Panc1 (cell line): Measurements from ENCODE around the gene GRIN2C. TPM values are rescaled to one million over a fixed set of nuclear protein-coding genes. Genes with fewer than 3 reads are reported as not detected.

ENCODE experiments used
- ATAC-seq: fragments of 200-7000 bp; cut with Tn5 transposase; 2 replicates; pipeline ENCODE4 v1.9.1; 2020; ENCODE audit warnings: mild to moderate bottlenecking, moderate library complexity
- BruUV-seq: library from RNA; stranded (reverse); fragments of 400-500 nt; replicated peaks from 2 replicates; lab custom pipeline; 2021; lab: Mats Ljungman, UMichigan
- CTCF ChIA-PET: fragments of 300-600 bp; sonication (Branson Sonifier 250); formaldehyde crosslinking; loops from one replicate; lab custom pipeline; 2022; ENCODE audit warnings: antibody characterized with exemption; lab: Charles Lee
- POLR2A ChIA-PET: fragments of 300-600 bp; sonication (Branson Sonifier 250); formaldehyde crosslinking; loops from one replicate; lab custom pipeline; 2022; ENCODE audit warnings: antibody characterized with exemption; lab: Charles Lee
- DNase-seq: peaks from one replicate; pipeline ENCODE4 v3.0.0-alpha.2; 2010; ENCODE audit warnings: low read depth, low spot score
- H3K27ac ChIP-seq: 2 replicates; pipeline ENCODE4 v1.5.1; 2011; ENCODE audit warnings: mild to moderate bottlenecking, low read length, inconsistent platforms
- H3K27me3 ChIP-seq: fragments of 200-500 bp; sonication (Bioruptor generic); 2 replicates; pipeline ENCODE4 v1.6.0; 2014; ENCODE audit warnings: low read length, inconsistent platforms; ENCODE audit not compliant: control insufficient read depth, insufficient read depth
- H3K36me3 ChIP-seq: fragments of 200-500 bp; sonication (Bioruptor generic); 2 replicates; pipeline ENCODE4 v1.5.1; 2014; ENCODE audit warnings: inconsistent platforms, mild to moderate bottlenecking, low read length, moderate library complexity; ENCODE audit not compliant: control insufficient read depth, insufficient read depth
- H3K4me1 ChIP-seq: 2 replicates; pipeline ENCODE4 v1.5.1; 2011; ENCODE audit warnings: inconsistent platforms, mild to moderate bottlenecking, low read length, moderate library complexity; ENCODE audit not compliant: control insufficient read depth, insufficient read depth
- H3K4me3 ChIP-seq, 2 experiments: 2 replicates each; pipeline ENCODE4 v1.5.1; 2011 to 2012; ENCODE audit warnings: low read depth in 2 of 2, low read length in 2 of 2, mild to moderate bottlenecking in 2 of 2, inconsistent platforms in 1 of 2, moderate library complexity in 1 of 2
- H3K9me3 ChIP-seq: fragments of 200-500 bp; sonication (Bioruptor generic); 2 replicates; pipeline ENCODE4 v1.5.1; 2014; ENCODE audit warnings: low read depth, mild to moderate bottlenecking, inconsistent platforms, low read length, moderate library complexity; ENCODE audit not compliant: control insufficient read depth, insufficient read depth
- POLR2AphosphoS5 ChIP-seq: IDR thresholded peaks from 2 replicates; pipeline ENCODE4 v1.6.1; 2012; ENCODE audit warnings: mild to moderate bottlenecking, low read depth, low read length, moderate library complexity
- SIN3A ChIP-seq: IDR thresholded peaks from 2 replicates; pipeline ENCODE4 v1.6.1; 2012; ENCODE audit warnings: low read depth, mild to moderate bottlenecking, low read length, moderate library complexity, borderline replicate concordance; ENCODE audit not compliant: insufficient read depth
- TCF7L2 ChIP-seq: IDR thresholded peaks from 2 replicates; pipeline ENCODE4 v1.6.1; 2011; ENCODE audit warnings: mild to moderate bottlenecking, low read depth, low read length, inconsistent platforms
- in situ Hi-C: cut with HindIII; loops from 2 replicates; pipeline ENCODE4 v1.10.0; 2016; ENCODE audit warnings: low sequenced_read_pairs, low pct_unique_long_range_greater_than_20kb
- intact Hi-C: fragments of 100-400 bp; cut with micrococcal nuclease; formaldehyde crosslinking; loops from one replicate; pipeline ENCODE4 v1.10.0; 2022; ENCODE audit not compliant: unreplicated experiment
- total RNA-seq: library from RNA; stranded (reverse); gene quantifications from one replicate; pipeline ENCODE4 v1.2.1, GENCODE V29; 2021; ENCODE audit not compliant: unreplicated experiment
- TF ChIP-seq, protein P1 (sequence below), 2 experiments: IDR thresholded peaks; 2 replicates each; pipeline ENCODE4 v1.6.1; 2011 to 2012; ENCODE audit warnings: low read depth in 2 of 2, control low read depth in 1 of 2, low read length in 1 of 2, mild to moderate bottlenecking in 1 of 2, moderate library complexity in 1 of 2; ENCODE audit not compliant: insufficient read depth in 1 of 2
- TF ChIP-seq, protein P2 (sequence below): fragments of 450-650 bp; IDR thresholded peaks from 2 replicates; pipeline ENCODE4 v1.5.1; 2017; ENCODE audit warnings: mild to moderate bottlenecking

Gene GRIN2C
- total RNA-seq, 1 experiment from 2014 or later: 0.10 TPM

DNA sequence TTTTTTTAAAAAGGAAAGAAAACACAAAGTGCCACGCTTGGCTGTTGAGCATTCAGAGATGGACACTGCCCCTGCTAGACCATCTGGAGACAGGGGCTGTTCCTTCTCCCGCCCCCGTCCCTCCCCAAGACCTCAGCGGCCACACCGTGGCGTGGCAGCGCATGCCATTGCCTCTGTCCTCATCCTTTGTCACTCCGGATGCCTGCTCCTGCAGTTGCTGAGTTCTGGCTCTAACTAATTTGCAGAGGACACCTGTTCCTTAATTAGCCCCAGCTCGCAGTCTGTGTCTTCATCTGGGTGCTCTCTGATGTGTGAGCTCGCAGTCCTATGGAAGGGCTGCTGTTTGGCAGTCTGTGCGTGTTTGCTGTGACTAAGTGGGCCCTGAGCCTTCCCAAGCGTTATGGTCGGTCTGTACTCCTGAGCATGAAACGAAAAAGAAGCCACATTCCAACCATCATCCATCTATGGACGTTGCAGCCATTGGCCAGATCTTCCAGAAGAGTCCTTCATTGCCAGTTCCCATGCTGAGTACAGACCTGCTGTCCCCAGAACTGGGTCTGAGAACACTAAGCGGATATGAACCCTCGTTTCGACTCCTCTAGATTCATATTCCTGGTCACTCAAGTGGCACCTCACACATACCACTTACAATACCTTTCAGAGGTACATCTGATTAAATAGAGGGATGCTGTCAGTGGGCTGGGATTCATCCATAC is 42.6 kb downstream of the GRIN2C start:
- intact Hi-C loops (no loop called here), in situ Hi-C loops (no loop called here)
- Histone ChIP-seq H3K4me3 (no peak overlapping the region), H3K4me1 (no peaks in the 10 kb centered on the region), H3K27me3 (no peaks in the 10 kb centered on the region), H3K9me3 (no peaks in the 10 kb centered on the region), H3K27ac (no peak overlapping the region), H3K36me3 (no peaks in the 10 kb centered on the region)
- ATAC-seq (no peak), DNase-seq (no peak)
- TF ChIP-seq TCF7L2: no peak
- no TSS peak for BruUV-seq
- POLR2A ChIA-PET: no interaction called here
- CTCF ChIA-PET: no interaction called here

DNA sequence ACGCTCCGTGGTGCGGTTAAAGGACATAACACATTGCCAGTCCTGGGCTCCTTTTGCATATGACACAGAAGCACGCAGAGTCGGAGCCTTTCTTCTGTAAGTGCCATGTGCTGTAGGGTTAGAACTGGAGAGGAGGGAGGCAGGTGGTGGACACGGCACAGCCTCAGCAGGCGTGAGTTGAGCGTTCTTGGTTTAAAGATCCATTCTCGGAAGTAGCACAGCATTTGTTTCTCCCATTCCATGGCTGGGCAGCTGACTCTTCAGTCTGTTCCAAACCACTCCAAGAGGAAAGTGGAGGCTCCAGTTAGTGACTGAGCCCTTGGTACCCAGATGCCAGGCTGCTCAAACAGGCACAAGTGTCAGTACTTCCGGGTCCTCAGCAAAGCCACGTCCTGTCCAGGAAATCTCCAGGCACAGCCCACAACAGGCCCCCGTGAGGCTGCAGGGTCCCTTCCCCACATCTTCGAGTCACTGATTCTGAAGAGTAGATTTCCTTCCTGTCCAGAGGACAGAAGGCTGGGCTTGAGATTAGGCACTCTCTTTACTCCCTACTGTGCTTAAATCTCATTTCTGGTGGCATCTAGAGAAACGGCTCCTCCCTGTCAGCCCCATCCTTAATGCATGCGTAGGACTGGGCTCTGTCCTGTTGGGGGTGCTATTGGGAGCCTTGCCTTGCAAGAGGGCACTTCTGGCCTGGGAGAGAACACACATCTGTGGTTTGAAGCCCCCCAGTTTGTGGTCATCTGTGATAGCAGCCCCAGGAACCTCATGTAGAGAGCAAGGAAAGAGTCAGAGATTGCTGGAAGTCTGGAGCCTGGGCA is 43.9 kb downstream of the GRIN2C start:
- H3K9me3 ChIP-seq: no peaks in the 10 kb centered on the region
- ChIA-PET POLR2A (no interaction called here), CTCF (interaction anchor here (0.7 kb wide), 1 partner anchor 25 kb away, joined by 3 read pairs; no protein-coding TSS in a partner anchor)
- DNase-seq (no peak), ATAC-seq (peak; percentile 28; the same call in 1 of the 2 replicates)
- in situ Hi-C loops: no loop called here
- no TSS peak for BruUV-seq
- H3K27ac ChIP-seq: no peak overlapping the region
- no peaks in the 10 kb centered on the region for H3K4me1 ChIP-seq
- H3K4me3 ChIP-seq: no peak overlapping the region
- no peaks in the 10 kb centered on the region for H3K27me3 ChIP-seq
- TF ChIP-seq TCF7L2 (no peak), SIN3A (no peak), POLR2AphosphoS5 (no peak)
- TF ChIP-seq, protein P1, sequence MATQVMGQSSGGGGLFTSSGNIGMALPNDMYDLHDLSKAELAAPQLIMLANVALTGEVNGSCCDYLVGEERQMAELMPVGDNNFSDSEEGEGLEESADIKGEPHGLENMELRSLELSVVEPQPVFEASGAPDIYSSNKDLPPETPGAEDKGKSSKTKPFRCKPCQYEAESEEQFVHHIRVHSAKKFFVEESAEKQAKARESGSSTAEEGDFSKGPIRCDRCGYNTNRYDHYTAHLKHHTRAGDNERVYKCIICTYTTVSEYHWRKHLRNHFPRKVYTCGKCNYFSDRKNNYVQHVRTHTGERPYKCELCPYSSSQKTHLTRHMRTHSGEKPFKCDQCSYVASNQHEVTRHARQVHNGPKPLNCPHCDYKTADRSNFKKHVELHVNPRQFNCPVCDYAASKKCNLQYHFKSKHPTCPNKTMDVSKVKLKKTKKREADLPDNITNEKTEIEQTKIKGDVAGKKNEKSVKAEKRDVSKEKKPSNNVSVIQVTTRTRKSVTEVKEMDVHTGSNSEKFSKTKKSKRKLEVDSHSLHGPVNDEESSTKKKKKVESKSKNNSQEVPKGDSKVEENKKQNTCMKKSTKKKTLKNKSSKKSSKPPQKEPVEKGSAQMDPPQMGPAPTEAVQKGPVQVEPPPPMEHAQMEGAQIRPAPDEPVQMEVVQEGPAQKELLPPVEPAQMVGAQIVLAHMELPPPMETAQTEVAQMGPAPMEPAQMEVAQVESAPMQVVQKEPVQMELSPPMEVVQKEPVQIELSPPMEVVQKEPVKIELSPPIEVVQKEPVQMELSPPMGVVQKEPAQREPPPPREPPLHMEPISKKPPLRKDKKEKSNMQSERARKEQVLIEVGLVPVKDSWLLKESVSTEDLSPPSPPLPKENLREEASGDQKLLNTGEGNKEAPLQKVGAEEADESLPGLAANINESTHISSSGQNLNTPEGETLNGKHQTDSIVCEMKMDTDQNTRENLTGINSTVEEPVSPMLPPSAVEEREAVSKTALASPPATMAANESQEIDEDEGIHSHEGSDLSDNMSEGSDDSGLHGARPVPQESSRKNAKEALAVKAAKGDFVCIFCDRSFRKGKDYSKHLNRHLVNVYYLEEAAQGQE (IDR thresholded peaks at IDR 0.05; ENCODE audit: insufficient read depth in 1 of 2, low read depth in 2 of 2, low read length in 1 of 2): no peak
- TF ChIP-seq, protein P2, sequence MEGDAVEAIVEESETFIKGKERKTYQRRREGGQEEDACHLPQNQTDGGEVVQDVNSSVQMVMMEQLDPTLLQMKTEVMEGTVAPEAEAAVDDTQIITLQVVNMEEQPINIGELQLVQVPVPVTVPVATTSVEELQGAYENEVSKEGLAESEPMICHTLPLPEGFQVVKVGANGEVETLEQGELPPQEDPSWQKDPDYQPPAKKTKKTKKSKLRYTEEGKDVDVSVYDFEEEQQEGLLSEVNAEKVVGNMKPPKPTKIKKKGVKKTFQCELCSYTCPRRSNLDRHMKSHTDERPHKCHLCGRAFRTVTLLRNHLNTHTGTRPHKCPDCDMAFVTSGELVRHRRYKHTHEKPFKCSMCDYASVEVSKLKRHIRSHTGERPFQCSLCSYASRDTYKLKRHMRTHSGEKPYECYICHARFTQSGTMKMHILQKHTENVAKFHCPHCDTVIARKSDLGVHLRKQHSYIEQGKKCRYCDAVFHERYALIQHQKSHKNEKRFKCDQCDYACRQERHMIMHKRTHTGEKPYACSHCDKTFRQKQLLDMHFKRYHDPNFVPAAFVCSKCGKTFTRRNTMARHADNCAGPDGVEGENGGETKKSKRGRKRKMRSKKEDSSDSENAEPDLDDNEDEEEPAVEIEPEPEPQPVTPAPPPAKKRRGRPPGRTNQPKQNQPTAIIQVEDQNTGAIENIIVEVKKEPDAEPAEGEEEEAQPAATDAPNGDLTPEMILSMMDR: no peak
- no peaks in the 10 kb centered on the region for H3K36me3 ChIP-seq
- intact Hi-C loops: no loop called here
